HepG2 (cell line): ENCODE results near the gene MCRIP2.

Experiments used
- CREB1 ChIP-seq, 2 experiments: fragments of 450-650 bp in 1 of 2; IDR thresholded peaks; 2 replicates each; pipeline ENCODE4 v1.6.1; 2016 to 2017; ENCODE audit warnings: control low read depth in 1 of 2, mild to moderate bottlenecking in 1 of 2, missing compliant biosample characterization in 1 of 2, missing genetic modification characterization in 1 of 2
- CTCF ChIP-seq: sonication (generic); formaldehyde crosslinking; IDR thresholded peaks from 2 replicates; pipeline ENCODE4 v1.5.0; 2020; ENCODE audit warnings: mild to moderate bottlenecking, missing genetic modification reagents, moderate library complexity
- E2F5 ChIP-seq: sonication (generic); formaldehyde crosslinking; conservative IDR thresholded peaks from 2 replicates; pipeline ENCODE4 v1.4.0; 2020; ENCODE audit warnings: missing genetic modification reagents
- FOXK2 ChIP-seq: fragments of 450-650 bp; IDR thresholded peaks from 2 replicates; pipeline ENCODE4 v1.6.1; 2016
- GZF1 ChIP-seq: sonication (generic); formaldehyde crosslinking; IDR thresholded peaks from 2 replicates; pipeline ENCODE4 v1.5.1; 2020; ENCODE audit warnings: mild to moderate bottlenecking, missing genetic modification reagents
- HCFC1 ChIP-seq: fragments of 150-350 bp; IDR thresholded peaks from 2 replicates; pipeline ENCODE4 v1.6.1; 2014; ENCODE audit warnings: low read depth, low read length
- JUND ChIP-seq: sonication (generic); formaldehyde crosslinking; IDR thresholded peaks from 2 replicates; pipeline ENCODE4 v1.8.0; 2022; ENCODE audit warnings: mild to moderate bottlenecking, missing genetic modification reagents
- KAT7 ChIP-seq: IDR thresholded peaks from 2 replicates; pipeline ENCODE4 v1.6.1; 2018; ENCODE audit warnings: borderline replicate concordance, missing compliant biosample characterization
- NR1H2 ChIP-seq: sonication (generic); formaldehyde crosslinking; IDR thresholded peaks from 2 replicates; pipeline ENCODE4 v1.8.1; 2022; ENCODE audit warnings: low read depth, missing genetic modification reagents, borderline replicate concordance
- PCBP1 ChIP-seq: fragments of 200-400 bp; formaldehyde crosslinking; IDR thresholded peaks from 2 replicates; pipeline ENCODE4 v1.6.1; 2017; ENCODE audit warnings: mild to moderate bottlenecking, low read depth, low read length, borderline replicate concordance
- ZNF20 ChIP-seq: sonication (generic); formaldehyde crosslinking; IDR thresholded peaks from 2 replicates; pipeline ENCODE4 v1.4.0; 2020; ENCODE audit warnings: mild to moderate bottlenecking, moderate library complexity, missing genetic modification reagents
- ZNF232 ChIP-seq: sonication (generic); formaldehyde crosslinking; IDR thresholded peaks from 2 replicates; pipeline ENCODE4 v1.4.0; 2020; ENCODE audit warnings: missing genetic modification reagents, borderline replicate concordance

GRCh38 chr16:662095-662494 is 20.5 kb downstream of the MCRIP2 start:
- TF ChIP-seq NR1H2 (CRISPR knock-in tag) (no peak), JUND (CRISPR knock-in tag) (no peak), E2F5 (CRISPR knock-in tag) (no peak), CTCF (CRISPR knock-in tag) (no peak), KAT7 (CRISPR knock-in tag) (no peak), PCBP1 (no peak), ZNF20 (no peak), GZF1 (CRISPR knock-in tag) (no peak), ZNF232 (CRISPR knock-in tag) (no peak), CREB1 (IDR thresholded peaks at IDR 0.05) (no peak), CREB1 (CRISPR knock-in tag; IDR thresholded peaks at IDR 0.05) (no peak), FOXK2 (no peak), HCFC1 (no peak)
